Stomach (tissue), 4 donors: Measurements from ENCODE around the gene ACE2.

Source experiments
- CTCF ChIP-seq, 7 experiments: fragments of 450-650 bp in 4 of 7; fragments of 200-600 bp in 3 of 7; sonication (generic) in 3 of 7; IDR thresholded peaks; one replicate each; pipeline ENCODE4 v1.5.1; 2016 to 2019; ENCODE audit warnings: antibody characterized with exemption in 7 of 7, control low read depth in 2 of 7, mild to moderate bottlenecking in 1 of 7
- POLR2AphosphoS5 ChIP-seq, 3 donors: sonication (generic); formaldehyde crosslinking; IDR thresholded peaks; one replicate each; pipeline ENCODE4 v1.6.1; 2016; ENCODE audit warnings: antibody characterized with exemption in 3 of 3

GRCh38 chrX:15559227-15559626 lies 41.5 kb downstream of the ACE2 start:
- TF ChIP-seq CTCF (IDR thresholded peaks at IDR 0.05) (no peak), POLR2AphosphoS5 (IDR thresholded peaks at IDR 0.05) (no peak)
